GM10266 (cell line): ENCODE results near the gene TRAF2.

ENCODE experiments used
- DNase-seq: peaks from one replicate; pipeline ENCODE4 v3.0.0; 2012; ENCODE audit errors: extremely low spot score
- TF ChIP-seq, protein P1 (sequence below): IDR thresholded peaks from 2 replicates; pipeline ENCODE4 v1.5.1; 2012; ENCODE audit warnings: mild to moderate bottlenecking, low read depth; ENCODE audit not compliant: control insufficient read depth, insufficient read depth; ENCODE audit errors: missing control alignments

The TRAF2 gene

GRCh38 chr9:136963751-136964150, 77.4 kb downstream of the TRAF2 start:
- TF ChIP-seq, protein P1, sequence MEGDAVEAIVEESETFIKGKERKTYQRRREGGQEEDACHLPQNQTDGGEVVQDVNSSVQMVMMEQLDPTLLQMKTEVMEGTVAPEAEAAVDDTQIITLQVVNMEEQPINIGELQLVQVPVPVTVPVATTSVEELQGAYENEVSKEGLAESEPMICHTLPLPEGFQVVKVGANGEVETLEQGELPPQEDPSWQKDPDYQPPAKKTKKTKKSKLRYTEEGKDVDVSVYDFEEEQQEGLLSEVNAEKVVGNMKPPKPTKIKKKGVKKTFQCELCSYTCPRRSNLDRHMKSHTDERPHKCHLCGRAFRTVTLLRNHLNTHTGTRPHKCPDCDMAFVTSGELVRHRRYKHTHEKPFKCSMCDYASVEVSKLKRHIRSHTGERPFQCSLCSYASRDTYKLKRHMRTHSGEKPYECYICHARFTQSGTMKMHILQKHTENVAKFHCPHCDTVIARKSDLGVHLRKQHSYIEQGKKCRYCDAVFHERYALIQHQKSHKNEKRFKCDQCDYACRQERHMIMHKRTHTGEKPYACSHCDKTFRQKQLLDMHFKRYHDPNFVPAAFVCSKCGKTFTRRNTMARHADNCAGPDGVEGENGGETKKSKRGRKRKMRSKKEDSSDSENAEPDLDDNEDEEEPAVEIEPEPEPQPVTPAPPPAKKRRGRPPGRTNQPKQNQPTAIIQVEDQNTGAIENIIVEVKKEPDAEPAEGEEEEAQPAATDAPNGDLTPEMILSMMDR: no peak
- DNase-seq: no peak

GRCh38 chr9:136964171-136964689, 77.9 kb downstream of the TRAF2 start:
- DNase-seq: no peak
- TF ChIP-seq, protein P1: no peak

DNA sequence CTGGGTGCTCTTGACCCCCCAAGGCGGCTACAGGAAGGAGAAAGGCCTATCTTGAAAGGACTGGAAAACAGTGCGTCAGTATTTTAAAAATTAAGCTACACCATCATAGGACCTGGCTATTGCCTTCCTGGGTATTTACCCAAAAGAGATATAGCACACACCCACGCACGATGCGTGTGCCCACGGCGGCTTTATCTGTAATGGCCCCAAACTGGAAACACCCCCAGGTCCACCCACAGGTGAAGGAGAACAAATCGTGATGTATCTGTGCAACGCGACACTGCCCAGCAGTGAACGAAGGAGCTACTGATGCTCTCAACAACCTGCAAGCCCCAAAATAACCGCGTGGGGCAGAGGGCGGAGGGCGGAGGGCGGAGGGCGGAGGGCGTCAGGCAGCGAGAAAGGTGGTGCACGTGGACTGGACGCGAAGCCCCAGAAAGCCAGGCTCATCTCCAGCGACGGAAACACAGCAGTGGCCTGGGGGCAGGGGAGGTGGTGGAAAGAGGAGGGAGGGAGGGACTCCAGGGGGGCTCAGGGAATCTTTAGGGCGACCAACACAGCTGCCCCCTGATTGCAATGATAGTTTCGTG, 78.6 kb downstream of the TRAF2 start:
- DNase-seq: no peak
- TF ChIP-seq, protein P1: no peak

- DNase-seq: no peak
- TF ChIP-seq, protein P1: no peak
These were observed 79.6 kb downstream of the TRAF2 start for GRCh38 chr9:136965771-136966484.

GRCh38 chr9:136968333-136969127, 82.2 kb downstream of the TRAF2 start:
- TF ChIP-seq, protein P1: no peak
- no peak for DNase-seq

DNA sequence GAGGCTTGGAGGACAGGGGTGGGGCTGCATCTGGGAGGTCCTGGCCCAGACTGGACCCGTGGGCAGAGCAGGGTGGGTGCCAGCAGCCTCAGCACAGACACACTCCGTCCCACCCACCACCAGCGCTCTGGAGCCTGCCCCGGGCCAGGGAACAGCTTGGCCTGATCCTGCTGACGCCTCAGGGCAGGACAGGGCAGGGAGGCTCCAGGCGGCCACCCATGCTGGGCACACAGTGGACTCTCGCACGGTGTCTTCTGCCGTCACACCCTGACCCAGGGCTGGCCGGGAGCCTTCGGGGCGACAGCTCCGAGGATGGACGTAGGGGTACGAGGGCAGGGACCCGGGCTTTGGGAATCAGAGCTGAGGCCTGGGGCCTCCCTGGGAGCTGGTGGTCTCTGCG, 82.8 kb downstream of the TRAF2 start:
- no peak for DNase-seq
- TF ChIP-seq, protein P1: no peak
